IMR-90 (cell line): ENCODE results near the gene ZBTB4. TPM values are rescaled to one million over a fixed set of nuclear protein-coding genes. Genes with fewer than 3 reads are reported as not detected.

Experiments
- ATAC-seq: fragments of 200-7000 bp; cut with Tn5 transposase; 2 replicates; pipeline ENCODE4 v1.9.1; 2020; ENCODE audit warnings: low read depth, mild to moderate bottlenecking, moderate library complexity
- BruUV-seq: library from RNA; stranded (reverse); fragments of 400-500 nt; replicated peaks from 2 replicates; lab custom pipeline; 2021; lab: Mats Ljungman, UMichigan
- CTCF ChIA-PET: fragments of 300-600 bp; formaldehyde crosslinking; extraction: SDS; loops from one replicate; lab custom pipeline; 2021; ENCODE audit warnings: antibody characterized with exemption; lab: Yijun Ruan, JAX
- POLR2A ChIA-PET: fragments of 300-600 bp; sonication (Branson Sonifier 250); formaldehyde crosslinking; loops from one replicate; lab custom pipeline; 2022; ENCODE audit warnings: antibody characterized with exemption; ENCODE audit not compliant: unreplicated experiment; lab: Charles Lee
- DNase-seq: peaks from one replicate; pipeline ENCODE4 v3.0.0; 2013
- H2AFZ ChIP-seq: replicated peaks from 2 replicates; pipeline ENCODE3; 2013; ENCODE audit warnings: low read length, mild to moderate bottlenecking; ENCODE audit not compliant: poor library complexity
- H2AK5ac ChIP-seq: 2 replicates; pipeline ENCODE4 v1.6.1; 2013; ENCODE audit warnings: low read depth, low read length, inconsistent platforms
- H2AK9ac ChIP-seq: replicated peaks from 2 replicates; pipeline ENCODE3; 2013; ENCODE audit warnings: mild to moderate bottlenecking, low read depth, low read length, moderate library complexity; ENCODE audit not compliant: poor library complexity
- H2BK120ac ChIP-seq: 2 replicates; pipeline ENCODE4 v1.6.1; 2013; ENCODE audit warnings: low read depth, low read length, inconsistent platforms
- H2BK15ac ChIP-seq: 3 replicates; pipeline ENCODE4 v1.6.1; 2013; ENCODE audit warnings: low read depth, low read length, inconsistent platforms
- H2BK20ac ChIP-seq: 2 replicates; pipeline ENCODE4 v1.6.1; 2013; ENCODE audit warnings: low read depth, mild to moderate bottlenecking, inconsistent platforms, low read length, moderate library complexity
- H2BK5ac ChIP-seq: 2 replicates; pipeline ENCODE4 v1.6.1; 2013; ENCODE audit warnings: mild to moderate bottlenecking, low read depth, low read length, inconsistent platforms; ENCODE audit not compliant: poor library complexity, severe bottlenecking
- H3K14ac ChIP-seq: replicated peaks from 2 replicates; pipeline ENCODE4 v1.6.1; 2013; ENCODE audit warnings: low read depth, low read length, inconsistent platforms
- H3K18ac ChIP-seq: 2 replicates; pipeline ENCODE4 v1.6.1; 2013; ENCODE audit warnings: low read depth, low read length, control low read depth
- H3K23ac ChIP-seq: 2 replicates; pipeline ENCODE4 v1.6.1; 2013; ENCODE audit warnings: low read depth, low read length, inconsistent platforms
- H3K27ac ChIP-seq: 2 replicates; pipeline ENCODE4 v1.5.1; 2013; ENCODE audit warnings: mild to moderate bottlenecking, control low read depth, low read length; ENCODE audit not compliant: insufficient read depth
- H3K27me3 ChIP-seq: 2 replicates; pipeline ENCODE4 v1.6.1; 2013; ENCODE audit warnings: low read length; ENCODE audit not compliant: control insufficient read depth, insufficient read depth
- H3K36me3 ChIP-seq: 2 replicates; pipeline ENCODE4 v1.6.1; 2013; ENCODE audit warnings: low read length, mixed read lengths; ENCODE audit not compliant: control insufficient read depth, insufficient read depth
- H3K4ac ChIP-seq: 2 replicates; pipeline ENCODE4 v1.6.1; 2013; ENCODE audit warnings: low read depth, low read length, inconsistent platforms
- H3K4me1 ChIP-seq: 2 replicates; pipeline ENCODE4 v1.6.1; 2013; ENCODE audit warnings: low read length, mixed read lengths; ENCODE audit not compliant: control insufficient read depth, insufficient read depth
- H3K4me2 ChIP-seq: 2 replicates; pipeline ENCODE4 v1.6.1; 2013; ENCODE audit warnings: low read depth, mild to moderate bottlenecking, control low read depth, low read length, moderate library complexity
- H3K4me3 ChIP-seq: 2 replicates; pipeline ENCODE4 v1.5.1; 2013; ENCODE audit warnings: low read depth, mild to moderate bottlenecking, control low read depth, low read length, moderate library complexity; ENCODE audit not compliant: insufficient read depth
- H3K56ac ChIP-seq: 2 replicates; pipeline ENCODE4 v1.6.1; 2013; ENCODE audit warnings: low read length, inconsistent platforms; ENCODE audit not compliant: insufficient read depth; ENCODE audit errors: extremely low read depth
- H3K79me1 ChIP-seq, 2 experiments: 2 replicates each; pipeline ENCODE4 v1.6.1; 2013; ENCODE audit warnings: low read length in 2 of 2, inconsistent platforms in 1 of 2, low read depth in 1 of 2
- H3K9ac ChIP-seq: 2 replicates; pipeline ENCODE4 v1.6.1; 2013; ENCODE audit warnings: low read depth, low read length, control low read depth
- H3K9me1 ChIP-seq: 2 replicates; pipeline ENCODE4 v1.6.1; 2013; ENCODE audit warnings: low read length, inconsistent platforms; ENCODE audit not compliant: insufficient read depth
- H3K9me3 ChIP-seq: 2 replicates; pipeline ENCODE4 v1.6.1; 2013; ENCODE audit warnings: low read length; ENCODE audit not compliant: control insufficient read depth, insufficient read depth
- H4K20me1 ChIP-seq: 2 replicates; pipeline ENCODE4 v1.6.1; 2013; ENCODE audit warnings: low read length, inconsistent platforms; ENCODE audit not compliant: insufficient read depth
- H4K5ac ChIP-seq: 2 replicates; pipeline ENCODE4 v1.6.1; 2013; ENCODE audit warnings: mild to moderate bottlenecking, low read depth, low read length, control low read depth
- H4K8ac ChIP-seq, 2 experiments: 2 replicates each; pipeline ENCODE4 v1.6.1; 2013; ENCODE audit warnings: low read depth in 2 of 2, low read length in 2 of 2, control low read depth in 1 of 2, inconsistent platforms in 1 of 2
- H4K91ac ChIP-seq: 2 replicates; pipeline ENCODE4 v1.6.1; 2013; ENCODE audit warnings: low read depth, low read length, inconsistent platforms; ENCODE audit not compliant: insufficient read depth
- BHLHE40 ChIP-seq: fragments of 150-350 bp; IDR thresholded peaks from 2 replicates; pipeline ENCODE4 v1.6.1; 2016; ENCODE audit warnings: mild to moderate bottlenecking, low read depth, low read length
- CHD1 ChIP-seq: IDR thresholded peaks from 2 replicates; pipeline ENCODE4 v1.6.1; 2012; ENCODE audit warnings: low read depth, low read length, improper control_type of control experiment
- MAFK ChIP-seq: IDR thresholded peaks from 2 replicates; pipeline ENCODE4 v1.6.1; 2012; ENCODE audit warnings: low read depth, low read length, improper control_type of control experiment
- MXI1 ChIP-seq: IDR thresholded peaks from 2 replicates; pipeline ENCODE4 v1.6.1; 2012; ENCODE audit warnings: low read depth, mild to moderate bottlenecking, low read length, moderate library complexity, borderline replicate concordance
- NFE2L2 ChIP-seq: fragments of 150-350 bp; IDR thresholded peaks from 2 replicates; pipeline ENCODE4 v1.6.1; 2016; ENCODE audit warnings: low read depth, mild to moderate bottlenecking, low read length
- POLR2A ChIP-seq: IDR thresholded peaks from 2 replicates; pipeline ENCODE4 v1.6.1; 2012; ENCODE audit warnings: mild to moderate bottlenecking, low read depth, low read length
- RAD21 ChIP-seq: IDR thresholded peaks from 2 replicates; pipeline ENCODE4 v1.6.1; 2012; ENCODE audit warnings: low read length, improper control_type of control experiment
- RFX5 ChIP-seq: IDR thresholded peaks from 2 replicates; pipeline ENCODE4 v1.8.0; 2012; ENCODE audit warnings: low read depth, mild to moderate bottlenecking, low read length, moderate library complexity
- SMC3 ChIP-seq: fragments of 150-350 bp; IDR thresholded peaks from 2 replicates; pipeline ENCODE4 v1.6.1; 2016; ENCODE audit warnings: low read depth, mild to moderate bottlenecking, antibody characterized with exemption, low read length, moderate library complexity
- WGBS, 2 experiments: methylation state at CpG; one replicate each; pipeline versions ENCODE4 v1.1.5 to v1.1.7; 2013; ENCODE audit warnings: missing lambda C conversion rate in 2 of 2; ENCODE audit not compliant: insufficient read length in 1 of 2; ENCODE audit errors: extremely low coverage in 2 of 2; 5-methylcytosine and 5-hydroxymethylcytosine counted together
- dilution Hi-C: fragments of 300-500 bp; cut with HindIII; formaldehyde crosslinking; loops from one replicate; pipeline ENCODE4 v1.14.3; 2018; ENCODE audit warnings: low sequenced_read_pairs; ENCODE audit not compliant: unreplicated experiment
- in situ Hi-C: fragments of 300-500 bp; cut with MboI; formaldehyde crosslinking; loops from 3 replicates; pipeline ENCODE4 v1.14.3; 2019; ENCODE audit warnings: low sequenced_read_pairs, inconsistent platforms, mixed read lengths
- intact Hi-C: fragments of 100-400 bp; cut with micrococcal nuclease; formaldehyde crosslinking; loops from 2 replicates; pipeline ENCODE4 v1.10.0; 2022
- polyA plus RNA-seq, 3 experiments: library from polyadenylated mRNA; depleted of rRNA; stranded (reverse); fragments of >200 nt; gene quantifications; 2 replicates each; pipeline ENCODE4 v1.2.3, GENCODE V29; 2012; ENCODE audit warnings: low replicate concordance in 1 of 3
- total RNA-seq: library from RNA; depleted of rRNA; stranded (reverse); fragments of >200 nt; gene quantifications from 2 replicates; pipeline ENCODE4 v1.2.3, GENCODE V29; 2012
- TF ChIP-seq, protein P1 (sequence below): conservative IDR thresholded peaks from 2 replicates; pipeline ENCODE4 v1.5.1; 2012; ENCODE audit warnings: mild to moderate bottlenecking, low read depth, low read length, improper control_type of control experiment
- TF ChIP-seq, protein P2 (sequence below): fragments of 150-350 bp; IDR thresholded peaks from 2 replicates; pipeline ENCODE4 v1.6.1; 2017; ENCODE audit warnings: mild to moderate bottlenecking, antibody characterized with exemption, low read length, low read depth

The ZBTB4 gene
- total and polyA plus RNA-seq, 2 of the 4 experiments (the other 2 are of a cell fraction) = 6.3 to 20.3 TPM

DNA sequence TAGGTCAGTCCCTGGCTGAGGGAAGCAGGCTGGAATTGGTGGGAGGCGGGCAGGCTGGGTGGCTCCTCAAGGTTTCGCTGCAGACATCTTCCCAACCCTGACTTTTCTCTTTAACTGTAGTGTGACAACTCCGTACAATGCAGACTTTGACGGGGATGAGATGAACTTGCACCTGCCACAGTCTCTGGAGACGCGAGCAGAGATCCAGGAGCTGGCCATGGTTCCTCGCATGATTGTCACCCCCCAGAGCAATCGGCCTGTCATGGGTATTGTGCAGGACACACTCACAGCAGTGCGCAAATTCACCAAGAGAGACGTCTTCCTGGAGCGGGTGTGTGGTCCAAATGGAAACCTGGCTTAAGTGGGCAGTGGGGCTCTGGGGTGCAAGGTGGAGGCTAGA lies 19.7 kb upstream of the ZBTB4 start:
- Histone ChIP-seq H4K91ac (no peak overlapping the region), H2AFZ (no peak overlapping the region), H3K79me1 (peaks cover 53 to 66% of the 10 kb centered on the region in 2 experiments), H3K18ac (no peak overlapping the region), H3K27me3 (no peaks in the 10 kb centered on the region), H3K4me3 (no peak overlapping the region), H4K8ac (no peak overlapping the region), H3K36me3 (peaks cover 81% of the 10 kb centered on the region), H2BK20ac (no peak overlapping the region), H3K9me1 (0 out of 2 replicates have a peak, but pooled peaks cover 5% of the 10 kb centered on the region), H3K9me3 (no peaks in the 10 kb centered on the region), H2AK5ac (no peak overlapping the region), H3K14ac (no peak overlapping the region), H4K5ac (no peak overlapping the region), H3K9ac (no peak overlapping the region), H3K4me1 (no peaks in the 10 kb centered on the region), H3K27ac (no peak overlapping the region), H4K20me1 (peaks cover 35% of the 10 kb centered on the region), H3K4me2 (no peak overlapping the region), H2BK120ac (no peak overlapping the region), H2BK15ac (no peak overlapping the region), H3K23ac (no peak overlapping the region), H3K4ac (no peak overlapping the region), H2AK9ac (no peak overlapping the region), H2BK5ac (no peak overlapping the region), H3K56ac (no peak overlapping the region)
- in situ Hi-C loops = no loop called here
- dilution Hi-C loops = no loop called here
- BruUV-seq = no TSS peak
- TF ChIP-seq RFX5 (no peak), MXI1 (no peak), BHLHE40 (no peak), RAD21 (no peak), SMC3 (no peak), NFE2L2 (no peak), MAFK (no peak), POLR2A (no peak), CHD1 (no peak)
- TF ChIP-seq, protein P1, sequence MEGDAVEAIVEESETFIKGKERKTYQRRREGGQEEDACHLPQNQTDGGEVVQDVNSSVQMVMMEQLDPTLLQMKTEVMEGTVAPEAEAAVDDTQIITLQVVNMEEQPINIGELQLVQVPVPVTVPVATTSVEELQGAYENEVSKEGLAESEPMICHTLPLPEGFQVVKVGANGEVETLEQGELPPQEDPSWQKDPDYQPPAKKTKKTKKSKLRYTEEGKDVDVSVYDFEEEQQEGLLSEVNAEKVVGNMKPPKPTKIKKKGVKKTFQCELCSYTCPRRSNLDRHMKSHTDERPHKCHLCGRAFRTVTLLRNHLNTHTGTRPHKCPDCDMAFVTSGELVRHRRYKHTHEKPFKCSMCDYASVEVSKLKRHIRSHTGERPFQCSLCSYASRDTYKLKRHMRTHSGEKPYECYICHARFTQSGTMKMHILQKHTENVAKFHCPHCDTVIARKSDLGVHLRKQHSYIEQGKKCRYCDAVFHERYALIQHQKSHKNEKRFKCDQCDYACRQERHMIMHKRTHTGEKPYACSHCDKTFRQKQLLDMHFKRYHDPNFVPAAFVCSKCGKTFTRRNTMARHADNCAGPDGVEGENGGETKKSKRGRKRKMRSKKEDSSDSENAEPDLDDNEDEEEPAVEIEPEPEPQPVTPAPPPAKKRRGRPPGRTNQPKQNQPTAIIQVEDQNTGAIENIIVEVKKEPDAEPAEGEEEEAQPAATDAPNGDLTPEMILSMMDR = no peak
- TF ChIP-seq, protein P2, sequence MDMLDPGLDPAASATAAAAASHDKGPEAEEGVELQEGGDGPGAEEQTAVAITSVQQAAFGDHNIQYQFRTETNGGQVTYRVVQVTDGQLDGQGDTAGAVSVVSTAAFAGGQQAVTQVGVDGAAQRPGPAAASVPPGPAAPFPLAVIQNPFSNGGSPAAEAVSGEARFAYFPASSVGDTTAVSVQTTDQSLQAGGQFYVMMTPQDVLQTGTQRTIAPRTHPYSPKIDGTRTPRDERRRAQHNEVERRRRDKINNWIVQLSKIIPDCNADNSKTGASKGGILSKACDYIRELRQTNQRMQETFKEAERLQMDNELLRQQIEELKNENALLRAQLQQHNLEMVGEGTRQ = no peak
- DNase-seq (no peak), ATAC-seq (no peak)
- ChIA-PET POLR2A (no interaction called here), CTCF (no interaction called here)
- 91% methylated on average over 4 of the region's 11 CpGs; no CpG with 5 or more reads in 1 of the 2 experiments for WGBS, 2 experiments
- intact Hi-C loops = no loop called here
